Umbilical cord (tissue), 2 donors: ENCODE measurements around the gene PLCL2. TPM values are rescaled to one million over a fixed set of nuclear protein-coding genes. Genes with fewer than 3 reads are reported as not detected.
A peak's percentile ranks its signal among the peaks of the same experiment; 100 is the strongest.
"Not testable (repeated sequence)": the region's sequence is repeated elsewhere in the genome, so short reads cannot be mapped to it uniquely, and the experiment has no call there.

Source experiments
- DNase-seq: peaks from one replicate; pipeline ENCODE4 v3.0.0-alpha.2; 2015; ENCODE audit warnings: low spot score
- total RNA-seq: library from RNA; depleted of rRNA; stranded (reverse); fragments of >200 nt; gene quantifications from one replicate; pipeline ENCODE4 v1.2.3, GENCODE V29; 2014; ENCODE audit warnings: low replicate concordance; ENCODE audit not compliant: insufficient read depth

The PLCL2 gene
- total RNA-seq, 1 donor from 2014 or later, result 23.6 TPM

DNA sequence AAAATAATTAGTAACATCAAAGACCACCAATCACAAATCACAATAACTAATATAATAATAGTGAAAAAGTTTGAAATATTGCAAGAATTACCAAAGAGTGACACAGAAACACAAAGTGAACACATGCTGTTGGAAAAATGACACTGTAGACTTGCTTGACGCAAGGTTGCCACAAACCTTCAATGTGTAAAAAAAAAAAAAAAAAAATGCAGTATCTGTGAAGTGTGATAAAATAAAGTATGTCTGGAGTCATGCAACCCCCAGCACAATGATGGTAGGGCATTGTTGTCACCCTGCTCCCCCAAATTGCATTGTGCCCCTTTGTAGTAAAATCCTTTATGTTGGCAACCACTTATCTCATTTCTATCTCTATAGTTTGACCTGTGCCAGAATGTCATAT, 190.6 kb downstream of the PLCL2 start:
- no peak for DNase-seq

DNA sequence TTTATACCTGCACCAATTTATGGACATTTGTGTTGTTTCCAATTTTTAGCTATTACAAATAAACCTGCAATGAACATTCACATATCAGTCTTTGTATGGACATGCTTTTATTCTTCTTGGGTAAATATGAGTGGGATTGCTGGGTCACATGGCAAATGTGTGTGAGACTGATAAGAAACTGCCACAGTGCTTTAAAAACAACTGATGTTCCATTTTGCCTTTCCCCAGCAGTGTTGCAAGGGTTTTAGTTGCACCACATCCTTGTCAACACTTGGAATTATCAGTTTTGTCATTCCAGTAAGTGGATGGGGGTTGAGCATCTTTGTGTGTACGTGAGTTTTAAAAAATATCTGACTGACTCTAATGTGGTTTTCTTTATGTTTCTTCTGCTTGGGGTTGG, 191.2 kb downstream of the PLCL2 start:
- no peak for DNase-seq

DNA sequence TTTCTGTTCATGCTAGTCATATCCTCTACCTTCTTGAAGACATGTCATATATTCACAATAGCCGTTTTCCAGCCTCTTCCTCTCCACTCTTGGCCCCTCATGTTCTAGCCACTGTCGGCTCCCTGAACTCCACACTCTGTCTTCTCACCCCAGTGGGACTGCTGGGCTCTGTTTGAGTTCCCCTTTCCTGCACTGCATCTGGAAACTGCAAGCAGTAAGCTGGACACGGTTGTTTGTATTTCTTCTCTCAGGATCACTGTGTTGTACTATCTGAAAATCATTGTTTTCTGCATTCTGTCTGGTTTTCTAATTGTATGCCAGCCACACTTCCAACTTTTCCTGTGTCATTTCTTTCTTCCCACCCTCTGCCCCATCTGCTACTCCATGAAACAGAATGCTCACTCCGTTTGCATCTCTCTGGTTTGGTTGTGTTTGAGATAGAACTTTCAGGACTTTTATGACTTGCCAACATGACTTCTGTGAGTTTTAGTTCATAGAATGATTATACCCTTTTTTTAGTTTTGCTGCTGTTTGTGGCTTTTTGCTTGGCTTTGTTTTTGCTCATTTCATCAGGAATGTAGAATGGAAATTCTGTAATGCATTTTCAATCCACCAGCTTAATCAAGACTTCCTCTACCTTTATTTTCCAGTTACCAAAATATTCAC, 192.3 kb downstream of the PLCL2 start:
- no peak for DNase-seq

DNA sequence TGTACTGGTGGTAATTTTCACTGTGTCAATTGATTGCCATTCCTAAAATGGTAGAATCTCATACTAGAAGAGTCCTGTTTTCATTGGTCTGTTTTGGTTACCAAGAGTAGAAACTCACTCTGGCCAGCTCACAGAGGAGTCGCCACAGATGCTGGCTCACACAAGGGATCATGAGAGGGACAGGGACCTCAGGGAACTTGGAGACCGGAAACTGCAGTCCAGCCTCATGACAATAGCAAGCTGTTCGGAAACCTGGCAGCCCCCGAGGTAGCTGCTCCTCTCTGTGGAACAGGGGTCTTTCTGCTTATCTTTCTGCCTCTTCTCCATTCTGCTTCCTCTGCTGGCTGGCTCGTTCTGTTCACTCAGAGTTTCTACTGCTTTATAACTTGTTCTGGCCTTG, 192.9 kb downstream of the PLCL2 start:
- no peak for DNase-seq

DNA sequence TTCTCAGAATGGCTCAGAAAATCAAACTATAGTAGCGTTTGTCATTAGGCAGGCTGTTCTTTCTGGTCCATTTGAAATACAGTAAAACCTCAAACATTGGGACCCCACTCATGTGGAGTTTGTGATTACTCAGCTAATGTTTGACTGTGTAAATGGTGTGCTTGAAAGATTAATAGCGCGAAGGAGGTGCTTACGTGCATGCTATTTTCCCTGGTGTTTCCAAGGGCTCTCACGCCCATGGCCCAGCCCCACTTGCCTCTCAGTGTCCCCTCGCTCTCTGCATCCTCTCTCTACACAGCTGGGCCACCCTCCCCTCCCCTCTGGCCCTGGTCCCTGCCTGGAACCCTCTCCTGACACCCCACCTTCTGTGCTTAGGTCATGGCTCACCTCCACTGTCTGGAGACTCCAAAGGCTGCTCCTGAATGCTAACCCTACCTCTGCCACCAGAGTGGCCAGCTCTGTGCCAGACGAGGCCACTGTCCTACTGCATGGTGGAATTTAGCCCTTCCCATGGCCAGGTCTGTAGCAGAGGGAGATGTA, 194.2 kb downstream of the PLCL2 start:
- no peak for DNase-seq

DNA sequence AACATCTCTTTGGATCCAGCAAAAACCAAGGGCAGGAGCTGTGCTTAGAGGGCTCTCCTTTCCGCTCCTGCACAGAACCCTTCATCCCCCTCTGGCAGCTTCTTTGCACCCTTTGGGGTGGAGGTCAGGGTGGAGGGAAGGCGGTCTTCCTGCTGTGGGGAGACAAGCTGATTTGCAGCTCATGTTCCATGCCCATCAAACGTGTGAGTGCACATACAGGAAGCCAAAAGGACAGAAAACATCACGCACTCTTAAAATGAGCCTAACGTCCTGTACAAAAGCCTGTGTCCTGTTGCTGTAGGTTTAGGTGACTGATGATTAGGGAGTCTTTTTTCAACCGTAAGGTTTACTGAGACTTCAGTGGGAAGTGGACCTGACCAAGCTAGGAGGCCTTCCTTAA, 195.2 kb downstream of the PLCL2 start:
- no peak for DNase-seq

DNA sequence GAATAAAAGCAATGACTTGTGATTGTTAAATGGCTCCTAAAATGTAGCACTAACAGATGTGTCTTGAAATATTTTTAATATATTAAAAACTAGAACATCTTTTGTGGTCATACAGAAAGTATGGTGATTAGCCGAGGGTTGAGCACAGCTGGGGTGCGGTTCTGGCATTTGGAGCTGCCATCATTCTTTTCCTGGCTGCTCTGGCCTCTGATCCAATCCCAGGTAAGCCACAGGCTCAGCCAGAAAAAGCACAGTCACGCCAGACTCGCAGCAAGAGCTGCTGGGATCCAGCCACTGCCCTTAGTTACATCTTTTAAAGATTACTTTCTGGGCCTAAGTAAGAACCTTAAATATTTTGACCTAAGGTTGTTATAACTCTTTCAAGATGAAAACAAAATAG, 196.8 kb downstream of the PLCL2 start:
- peak; percentile 82 for DNase-seq

DNA sequence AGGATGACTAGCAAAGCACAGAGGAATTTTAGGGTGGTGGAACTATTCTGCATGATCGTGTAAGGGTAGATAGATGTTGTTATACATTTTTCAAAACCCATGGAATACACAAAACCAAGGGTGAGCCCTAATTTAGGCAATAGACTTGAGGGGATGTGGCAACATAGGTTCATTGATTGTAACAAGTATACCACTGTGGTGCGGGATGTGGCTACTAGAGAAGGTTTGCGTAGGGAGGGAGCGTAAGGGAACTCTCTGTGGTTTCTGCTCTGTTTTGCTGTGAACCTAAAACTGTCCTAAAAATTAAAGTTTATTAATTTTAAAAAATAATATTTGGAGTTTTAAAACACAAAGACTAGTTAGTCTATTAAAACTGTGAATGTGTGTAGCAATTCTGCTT, 202.8 kb downstream of the PLCL2 start:
- no peak for DNase-seq

DNA sequence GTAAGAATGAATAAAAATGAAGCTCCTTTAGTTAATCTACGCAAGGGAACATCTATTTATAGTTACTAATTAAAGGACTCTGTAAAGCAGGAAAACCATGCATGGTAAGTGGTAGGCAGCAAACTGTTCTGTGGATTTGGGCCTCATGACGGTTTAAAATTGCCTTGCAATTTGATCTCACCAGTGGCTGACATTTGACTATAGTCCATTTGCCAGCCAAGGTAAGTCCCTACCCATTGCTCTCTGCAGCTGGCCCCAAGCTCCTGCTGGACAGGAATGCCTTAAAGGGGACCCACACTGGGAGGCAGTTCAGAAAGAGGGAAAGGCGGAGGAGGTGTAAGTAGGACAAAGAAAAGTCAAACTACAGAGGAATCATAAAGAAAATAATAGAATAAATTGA, 203.3 kb downstream of the PLCL2 start:
- DNase-seq, result no peak

DNA sequence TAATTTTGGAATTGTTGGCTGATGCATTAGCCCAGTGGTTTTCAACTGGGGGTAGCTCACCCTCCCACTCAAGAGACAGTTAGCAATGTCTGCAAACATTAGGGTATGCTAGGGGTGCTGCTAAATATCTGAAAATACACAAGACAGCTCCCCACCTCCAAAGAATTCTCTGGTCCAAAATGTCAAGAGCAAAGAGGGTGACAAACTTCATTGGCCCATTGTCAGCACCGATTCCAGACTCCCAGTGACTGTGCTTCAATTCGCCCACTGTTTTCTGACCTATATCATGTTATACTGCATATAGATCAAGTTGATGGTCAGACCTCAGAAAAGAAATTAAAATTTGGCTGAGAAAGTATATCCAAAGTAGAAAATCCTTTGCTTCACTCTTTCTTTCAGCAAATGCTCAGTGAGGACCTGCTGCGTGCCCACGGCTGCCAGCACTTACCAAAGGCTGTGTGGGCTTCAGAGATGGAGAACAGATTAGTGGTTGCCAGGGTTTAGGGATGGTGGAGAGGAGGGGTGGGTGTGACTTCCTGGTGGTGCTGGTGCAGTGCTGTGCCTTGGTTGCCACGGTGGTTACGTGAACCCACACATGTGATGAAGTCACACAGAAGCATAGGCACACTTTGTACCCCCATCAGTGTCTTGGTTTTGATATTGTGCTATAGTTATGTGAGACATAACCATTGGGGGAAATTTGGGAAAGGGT, 204.0 kb downstream of the PLCL2 start:
- no peak for DNase-seq

DNA sequence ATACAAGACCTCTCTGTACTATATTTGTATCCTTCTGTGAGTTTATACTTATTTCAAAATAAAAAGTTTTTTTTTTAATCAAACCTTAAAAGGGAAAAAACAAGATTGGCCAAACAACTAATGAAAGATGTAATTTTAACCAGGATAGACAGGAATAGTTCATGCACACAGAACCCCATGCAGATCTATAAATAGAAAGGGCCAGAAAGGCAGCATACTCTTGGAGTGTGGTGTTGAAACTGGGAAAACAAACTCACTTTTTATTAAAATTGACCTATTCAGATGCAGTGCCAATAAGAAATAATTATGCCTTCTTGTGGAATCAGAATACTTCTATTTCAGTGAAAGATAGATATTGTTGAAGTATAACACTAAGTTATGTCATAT, 204.6 kb downstream of the PLCL2 start:
- peak; percentile 12 for DNase-seq

DNA sequence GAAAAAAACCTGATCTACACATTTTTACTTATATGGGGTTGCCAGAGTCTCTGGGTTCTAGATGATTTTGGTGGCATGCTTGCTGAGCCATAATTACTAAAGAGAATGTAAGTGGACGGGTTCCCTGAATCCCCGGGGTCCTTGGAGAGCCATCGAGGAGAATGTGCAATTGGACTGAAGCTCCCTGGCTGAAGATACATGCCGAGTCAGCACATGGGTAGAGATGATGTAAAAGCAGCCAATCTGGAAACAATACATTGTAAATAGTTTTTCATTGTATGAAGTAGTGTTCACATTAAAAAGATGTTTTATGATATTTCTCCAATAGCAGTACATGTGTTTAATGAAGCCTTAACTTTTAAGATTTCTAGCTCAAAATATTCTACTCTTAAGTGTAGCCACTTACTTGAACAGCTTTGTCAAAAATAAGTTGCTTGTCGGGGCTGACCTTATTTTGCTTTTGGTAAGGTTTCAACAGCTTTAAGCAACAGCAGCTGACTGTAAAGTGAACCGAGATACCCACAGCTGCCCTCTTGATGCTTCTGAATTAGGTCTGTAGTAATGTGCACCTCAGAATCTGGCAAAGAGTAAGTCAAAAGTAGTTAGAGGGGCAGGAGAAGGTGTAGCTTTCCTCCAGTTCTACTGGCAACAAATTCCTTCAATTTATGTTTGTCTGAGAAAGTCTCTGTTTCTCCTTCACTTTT, 205.7 kb downstream of the PLCL2 start:
- no peak for DNase-seq

DNA sequence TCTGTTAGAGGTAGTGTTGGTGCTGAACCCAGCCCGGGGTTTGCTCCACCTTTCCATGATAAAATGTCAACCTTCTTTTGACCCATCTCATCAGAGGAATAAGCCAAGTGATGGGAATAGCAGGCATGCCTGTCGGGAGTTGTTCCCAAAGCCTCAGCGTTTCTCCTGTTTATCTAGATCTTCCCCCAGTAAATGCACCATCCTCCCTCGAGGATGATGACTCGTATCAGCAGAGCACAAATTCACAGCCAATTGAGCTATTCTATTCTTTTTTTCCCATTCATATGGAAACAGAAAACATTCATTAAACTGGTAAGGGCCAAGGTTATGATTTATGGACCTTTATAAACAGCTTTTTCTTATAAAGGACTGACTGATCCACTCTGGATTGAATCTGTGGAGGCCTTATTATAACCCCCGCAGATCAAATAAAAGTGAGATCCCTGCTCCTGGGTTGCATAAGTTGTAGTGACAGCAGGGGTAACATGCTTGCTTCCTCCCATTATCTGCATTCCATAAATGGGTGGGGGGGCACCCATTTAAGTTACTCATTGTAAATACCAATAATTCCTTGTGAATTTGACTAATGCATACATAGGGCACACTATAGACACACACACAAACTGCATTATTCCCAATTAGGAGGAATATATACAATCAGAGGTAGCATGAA, 207.3 kb downstream of the PLCL2 start:
- peak; percentile 6 for DNase-seq

DNA sequence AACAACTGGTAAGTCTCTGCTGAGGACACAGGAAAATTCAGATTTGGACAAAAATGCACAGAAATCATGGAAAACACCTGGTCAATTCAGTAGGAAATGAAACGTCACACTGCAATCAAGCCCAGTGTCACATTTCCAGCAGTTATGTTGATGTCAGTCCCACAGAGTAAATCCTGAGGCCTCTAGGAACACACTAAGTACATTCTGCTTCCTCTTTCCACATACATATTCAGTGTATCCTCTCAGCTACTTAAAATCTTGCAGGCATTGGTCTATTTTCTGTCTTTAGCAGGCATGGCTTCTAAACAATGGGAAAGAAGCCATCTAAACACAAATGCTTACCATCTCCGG, 207.8 kb downstream of the PLCL2 start:
- DNase-seq, result no peak

DNA sequence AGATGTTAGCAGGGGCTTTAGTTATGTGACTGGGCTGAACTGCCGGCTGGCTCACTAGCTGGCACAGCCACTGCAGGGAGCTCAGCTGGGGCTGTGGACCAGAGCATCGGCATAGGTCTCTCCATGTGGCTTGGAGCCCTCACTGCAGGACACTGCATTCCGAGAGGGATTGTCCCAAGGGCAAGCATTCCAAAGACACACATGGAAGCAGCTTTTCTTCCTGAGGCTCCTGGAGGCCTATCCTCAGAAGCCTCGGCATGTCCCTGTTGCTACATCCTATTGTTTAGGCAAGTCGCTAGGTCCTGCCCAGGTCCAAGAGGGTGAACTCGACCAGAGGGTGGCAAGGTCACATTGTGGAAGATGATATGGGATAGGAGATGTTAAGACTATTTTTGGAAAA, 209.8 kb downstream of the PLCL2 start:
- DNase-seq, result no peak

DNA sequence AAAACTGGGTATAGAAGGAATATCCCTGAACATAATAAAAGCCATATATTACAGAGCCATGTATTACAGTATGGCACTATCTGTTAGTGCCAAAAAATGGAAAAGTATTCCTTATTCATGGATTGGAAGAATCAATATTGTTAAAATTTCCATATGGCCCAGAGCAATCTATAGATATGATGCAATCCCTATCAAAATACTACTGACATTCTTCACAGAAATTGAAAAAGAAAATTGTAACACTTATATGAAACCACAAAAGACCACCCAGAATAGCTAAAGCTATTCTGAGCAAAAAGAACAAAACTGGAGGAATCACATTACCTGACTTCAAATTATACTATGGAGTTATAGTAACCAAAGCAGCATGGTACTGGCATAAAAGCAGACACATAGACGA, 218.8 kb downstream of the PLCL2 start:
- DNase-seq, result no peak

DNA sequence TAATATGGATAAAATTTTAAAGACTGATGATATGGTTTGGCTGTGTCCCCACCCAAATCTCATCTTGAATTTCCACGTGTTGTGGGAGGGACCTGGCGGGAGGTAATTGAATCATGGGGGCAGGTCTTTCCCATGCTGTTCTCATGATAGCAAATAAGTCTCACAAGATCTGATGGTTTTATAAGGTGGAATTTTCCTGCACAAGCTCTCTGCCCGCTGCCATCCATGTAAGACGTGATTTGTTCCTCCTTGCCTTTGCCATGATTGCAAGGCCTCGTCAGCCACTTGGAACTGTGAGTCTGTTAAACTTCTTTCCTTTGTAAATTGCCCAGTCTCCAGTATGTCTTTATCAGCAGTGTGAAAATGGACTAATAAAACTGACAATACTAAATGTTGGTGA, 222.0 kb downstream of the PLCL2 start:
- not testable (repeated sequence) for DNase-seq

DNA sequence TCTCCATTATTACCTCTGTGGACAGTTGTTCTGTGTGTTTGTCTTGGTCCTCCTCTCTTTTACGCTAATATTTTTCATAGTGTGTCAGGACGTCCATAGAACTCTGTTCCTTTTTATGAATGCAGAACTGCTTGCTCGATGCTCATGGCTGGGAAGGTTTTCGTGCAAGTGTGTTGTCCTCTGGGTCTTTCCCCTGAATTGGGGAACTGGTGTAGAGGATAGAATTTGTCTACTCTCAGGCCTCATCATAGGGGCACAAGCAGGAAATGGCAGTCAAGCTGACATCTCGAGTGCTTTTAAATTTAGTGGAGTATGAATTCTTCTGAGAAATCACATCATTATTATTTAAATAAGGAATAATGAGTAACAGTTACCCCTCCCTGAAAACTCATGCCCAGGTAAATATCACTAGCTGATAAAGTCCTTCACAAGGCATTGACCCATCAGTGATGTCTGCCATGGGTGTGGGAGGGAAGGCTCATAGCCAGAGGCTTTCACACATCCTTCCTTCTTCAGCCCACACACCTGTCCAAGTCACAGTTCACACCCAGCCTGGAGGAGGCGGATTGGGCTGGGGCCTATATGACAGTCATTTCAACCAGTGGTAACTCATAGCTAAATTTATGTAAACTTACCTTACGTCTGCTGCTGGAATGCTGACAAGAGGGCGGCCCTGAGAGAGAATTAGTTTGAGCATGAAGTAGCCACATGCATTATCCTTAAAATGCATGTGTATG, 226.1 kb downstream of the PLCL2 start:
- DNase-seq, result no peak

DNA sequence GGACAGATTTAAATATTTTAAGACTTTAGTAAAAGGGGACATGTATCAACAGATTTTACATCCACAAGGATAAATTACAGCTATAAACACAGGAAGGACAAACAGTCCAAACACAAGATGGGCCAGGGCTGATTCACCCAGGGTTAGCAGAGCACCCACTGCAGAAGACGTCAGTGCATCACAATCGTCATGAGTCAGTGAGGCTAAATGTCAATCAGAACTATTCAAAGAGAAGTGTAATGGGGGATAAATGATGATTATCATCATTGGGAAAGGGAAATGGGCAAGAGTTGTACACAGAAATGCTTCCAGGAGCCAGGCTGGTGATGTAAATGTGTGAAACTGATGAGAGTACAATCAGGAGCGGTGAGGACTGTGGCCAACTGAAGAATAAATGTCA, 226.8 kb downstream of the PLCL2 start:
- no peak for DNase-seq

DNA sequence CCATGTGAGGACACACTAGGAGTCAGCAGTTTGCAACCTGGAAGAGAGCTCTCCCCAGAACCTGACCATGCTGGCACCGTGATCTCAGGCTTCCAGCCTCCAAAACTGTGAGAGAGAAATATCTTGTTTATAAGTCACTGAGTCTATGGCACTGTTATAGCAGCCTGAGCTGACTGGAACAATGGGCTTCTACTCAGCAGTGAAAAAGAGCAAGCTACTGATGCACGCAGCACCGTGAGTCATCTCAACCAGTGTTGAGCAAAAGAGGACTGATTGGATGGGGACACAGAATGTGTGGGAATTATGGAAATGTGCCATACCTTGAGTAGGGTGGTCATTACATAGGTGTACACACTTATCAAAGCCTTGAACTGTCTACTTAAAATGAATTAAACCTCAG, 230.4 kb downstream of the PLCL2 start:
- DNase-seq, result no peak

DNA sequence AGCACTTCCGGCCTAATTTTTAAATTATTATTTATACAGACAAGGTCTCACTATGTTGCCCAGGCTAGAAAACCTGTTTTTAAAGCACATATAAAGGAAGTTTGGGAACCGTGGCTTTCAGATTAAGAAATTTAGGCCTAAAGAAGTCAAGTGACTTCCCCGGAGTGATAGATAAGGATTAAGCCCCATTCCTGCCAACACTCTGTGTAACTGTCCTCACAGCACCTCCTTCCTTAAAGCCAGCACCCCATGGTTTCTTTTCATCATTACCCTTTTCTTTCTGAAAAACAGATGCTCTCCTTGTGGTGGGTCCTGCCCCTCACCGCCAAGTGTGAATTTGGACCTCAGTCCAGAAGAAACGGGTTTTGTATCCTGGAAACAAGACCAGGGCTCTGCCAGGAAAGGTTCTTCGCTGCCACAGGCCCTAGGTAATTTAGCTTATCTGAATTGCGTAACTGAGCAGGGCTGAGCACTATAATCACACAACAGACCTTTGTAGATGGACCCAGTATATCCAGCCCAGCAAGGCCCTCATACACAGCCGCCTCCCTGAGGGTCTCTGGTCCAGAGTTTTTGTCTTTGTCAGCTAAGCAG, 231.3 kb downstream of the PLCL2 start:
- peak; percentile 12 for DNase-seq
